ENCODE measurements around the gene LRRC31.

DNA sequence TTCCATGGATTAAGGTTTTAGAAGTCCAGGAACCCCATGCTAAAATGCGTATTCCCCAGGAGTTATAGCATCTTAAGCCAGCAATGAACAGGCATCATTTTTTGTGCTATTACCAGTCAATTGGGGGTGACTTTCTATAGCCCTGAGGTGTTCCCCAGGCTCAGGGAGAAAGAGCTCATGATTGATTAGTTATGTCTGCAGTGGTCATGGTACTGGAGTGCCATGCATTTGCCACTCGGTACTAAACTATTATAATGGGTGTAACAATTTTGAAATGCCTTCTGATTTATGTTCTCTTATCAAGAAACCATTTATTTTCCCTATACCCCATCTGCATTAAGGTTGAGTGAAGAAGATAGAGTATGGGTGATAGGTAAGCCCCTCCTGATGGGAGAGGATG, 11.9 kb downstream of the LRRC31 start:
- TF ChIP-seq, protein P1, sequence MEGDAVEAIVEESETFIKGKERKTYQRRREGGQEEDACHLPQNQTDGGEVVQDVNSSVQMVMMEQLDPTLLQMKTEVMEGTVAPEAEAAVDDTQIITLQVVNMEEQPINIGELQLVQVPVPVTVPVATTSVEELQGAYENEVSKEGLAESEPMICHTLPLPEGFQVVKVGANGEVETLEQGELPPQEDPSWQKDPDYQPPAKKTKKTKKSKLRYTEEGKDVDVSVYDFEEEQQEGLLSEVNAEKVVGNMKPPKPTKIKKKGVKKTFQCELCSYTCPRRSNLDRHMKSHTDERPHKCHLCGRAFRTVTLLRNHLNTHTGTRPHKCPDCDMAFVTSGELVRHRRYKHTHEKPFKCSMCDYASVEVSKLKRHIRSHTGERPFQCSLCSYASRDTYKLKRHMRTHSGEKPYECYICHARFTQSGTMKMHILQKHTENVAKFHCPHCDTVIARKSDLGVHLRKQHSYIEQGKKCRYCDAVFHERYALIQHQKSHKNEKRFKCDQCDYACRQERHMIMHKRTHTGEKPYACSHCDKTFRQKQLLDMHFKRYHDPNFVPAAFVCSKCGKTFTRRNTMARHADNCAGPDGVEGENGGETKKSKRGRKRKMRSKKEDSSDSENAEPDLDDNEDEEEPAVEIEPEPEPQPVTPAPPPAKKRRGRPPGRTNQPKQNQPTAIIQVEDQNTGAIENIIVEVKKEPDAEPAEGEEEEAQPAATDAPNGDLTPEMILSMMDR (IDR thresholded peaks at IDR 0.05; ENCODE audit: low read depth, low read length, poor library complexity, severe bottlenecking): no peak
- TF ChIP-seq EZH2phosphoT487 (IDR thresholded peaks at IDR 0.05; ENCODE audit: borderline replicate concordance, low read length): no peak

All from DOHH2 (cell line).